NCI-H2107 treated with DMSO at 0.1 percent for 48 hours (cell line): Measurements from ENCODE around the gene KCND3.

Experiments used
- DNase-seq: peaks from one replicate; lab custom pipeline; 2025; ENCODE audit not compliant: unreplicated experiment; lab: John Stamatoyannopoulos, UW

The KCND3 gene

DNA sequence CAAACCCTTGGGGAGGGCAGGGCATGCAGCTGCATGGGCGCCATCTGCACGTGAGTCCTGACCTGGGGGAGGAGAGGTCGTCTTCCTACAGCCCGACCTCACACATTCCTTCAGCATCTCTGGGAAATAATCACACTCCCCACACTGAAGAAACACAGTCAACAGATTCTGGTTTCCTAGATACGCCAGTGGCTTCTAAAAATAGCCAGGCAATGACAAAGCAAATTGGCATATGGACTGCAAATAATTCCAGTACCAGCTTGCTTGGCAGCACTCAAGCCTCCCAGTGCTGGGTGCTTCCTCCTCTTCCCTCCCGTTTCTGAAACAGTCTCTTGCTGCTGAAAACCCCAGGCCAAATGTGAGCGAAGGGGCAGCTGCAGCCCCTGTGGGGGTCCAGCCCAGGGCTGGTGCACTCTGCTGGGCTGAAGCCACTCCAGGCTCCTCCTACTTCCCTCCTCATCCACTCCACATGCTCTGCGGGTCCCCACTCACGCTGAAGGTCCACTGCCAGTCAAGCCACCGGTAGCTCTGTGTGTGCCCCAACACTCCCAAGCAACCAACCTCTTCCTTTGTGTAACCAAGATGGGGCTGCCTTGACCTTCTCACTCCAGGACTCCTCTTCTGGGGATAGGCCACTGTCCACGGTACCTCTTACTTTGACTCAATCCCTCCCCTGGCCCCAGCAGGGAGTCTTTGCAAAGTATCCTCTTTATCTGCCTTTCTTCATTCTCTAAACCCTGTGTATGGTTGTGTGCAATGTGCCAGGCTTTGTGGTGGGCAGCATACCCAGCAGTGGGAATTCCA lies 69.0 kb downstream of the KCND3 start:
- DNase-seq, result peak; percentile 58

DNA sequence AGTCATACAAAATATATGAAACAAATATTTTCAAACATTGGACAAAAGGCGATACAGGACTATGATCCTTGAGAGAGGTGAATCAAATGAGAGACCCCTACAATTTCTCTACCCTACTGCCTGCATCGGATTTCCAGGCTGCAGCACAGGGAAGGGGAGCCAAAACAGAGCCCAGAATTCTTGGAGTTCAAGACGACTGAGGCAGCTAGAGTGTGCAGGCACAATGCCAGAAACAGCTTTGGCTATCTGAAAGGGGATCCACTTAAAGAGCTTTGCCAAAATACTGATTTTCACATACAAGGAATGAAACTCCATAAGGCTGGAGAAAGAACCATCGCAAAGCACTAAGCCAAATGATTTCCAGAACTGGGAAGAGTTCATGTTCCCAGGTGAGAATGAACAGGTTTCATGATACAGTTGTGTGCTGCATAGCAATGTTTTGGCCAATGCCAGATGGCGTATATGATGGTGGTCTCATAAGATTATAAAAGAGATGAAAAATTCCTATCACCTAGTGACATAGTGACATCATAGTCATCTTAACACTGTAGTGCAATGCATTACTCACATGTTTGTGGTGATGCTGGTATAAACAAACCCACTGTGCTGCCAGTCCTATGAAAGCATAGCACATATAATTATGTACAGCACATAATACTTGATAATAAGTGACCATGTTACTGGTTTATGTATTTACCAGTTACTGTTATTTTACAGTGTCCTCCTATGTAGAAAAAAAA lies 77.5 kb downstream of the KCND3 start:
- no peak for DNase-seq

- no peak for DNase-seq
Measured at GRCh38 chr1:111911061-111911460, 78.4 kb downstream of the KCND3 start.

DNA sequence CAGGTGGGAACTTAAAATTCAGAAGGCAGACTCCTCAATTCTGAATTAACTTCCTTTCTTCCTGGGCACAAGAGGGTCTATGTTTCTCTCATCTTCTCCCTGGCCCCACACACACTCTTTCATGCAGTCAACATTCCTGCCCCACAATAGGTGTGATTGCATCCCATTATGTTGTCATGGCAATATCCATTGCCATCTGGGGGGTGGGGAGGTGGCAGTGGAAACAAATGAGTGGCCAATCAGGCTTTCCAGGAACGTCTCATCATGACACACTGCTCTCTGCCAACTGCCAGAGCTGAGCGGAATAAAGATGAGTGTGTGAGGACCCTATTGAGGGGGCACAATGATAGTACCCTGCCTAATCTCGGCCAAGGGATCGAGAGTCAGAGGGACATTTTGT lies 80.4 kb downstream of the KCND3 start:
- no peak for DNase-seq

DNA sequence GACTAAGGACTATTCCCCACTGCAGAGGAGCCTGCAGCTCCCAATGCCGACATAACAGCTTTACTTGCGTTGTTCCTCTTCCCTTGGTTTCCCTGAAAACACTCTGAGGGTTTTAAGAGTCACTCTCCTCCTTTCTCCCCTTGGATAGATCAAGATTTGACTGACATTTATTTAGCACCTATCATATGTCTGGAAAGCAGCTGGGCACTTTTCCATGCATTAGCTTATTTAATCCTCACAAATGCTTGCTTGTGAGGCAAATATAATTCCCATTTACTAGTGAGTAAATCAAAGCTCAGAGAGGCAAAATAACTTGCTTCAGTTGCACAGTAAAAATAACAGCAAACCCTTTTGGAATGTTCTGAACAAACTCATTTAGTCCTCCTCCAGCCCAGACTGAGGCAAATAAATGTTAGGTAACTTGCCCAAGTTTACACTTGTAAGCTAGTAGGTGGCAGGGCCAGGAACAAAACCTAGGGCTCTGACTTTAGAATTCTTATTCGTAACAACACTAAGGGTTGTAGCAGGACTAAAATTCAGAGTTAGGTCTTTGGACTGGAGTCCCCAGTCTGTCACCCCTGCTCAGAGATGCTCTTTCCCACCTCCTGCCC lies 81.4 kb downstream of the KCND3 start:
- DNase-seq, result no peak

DNA sequence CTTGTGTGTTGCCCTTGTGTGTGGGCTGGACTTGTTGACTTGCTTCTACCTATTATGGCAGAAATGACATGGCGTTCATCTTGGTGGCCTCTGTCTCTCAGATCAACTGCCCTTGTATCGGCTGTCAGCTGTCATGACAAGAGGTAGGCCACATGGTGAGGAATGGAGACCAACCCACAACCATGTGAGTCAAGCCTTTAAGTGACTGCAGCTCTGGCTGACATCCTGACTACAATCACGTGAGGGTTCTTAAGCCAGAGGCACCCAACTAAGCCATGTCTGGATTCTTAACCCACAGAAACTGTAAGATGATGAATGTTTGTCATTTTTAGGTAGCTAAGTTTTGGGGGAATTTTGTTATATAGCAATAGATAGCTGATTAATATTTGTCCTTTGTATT lies 82.1 kb downstream of the KCND3 start:
- DNase-seq, result no peak

DNA sequence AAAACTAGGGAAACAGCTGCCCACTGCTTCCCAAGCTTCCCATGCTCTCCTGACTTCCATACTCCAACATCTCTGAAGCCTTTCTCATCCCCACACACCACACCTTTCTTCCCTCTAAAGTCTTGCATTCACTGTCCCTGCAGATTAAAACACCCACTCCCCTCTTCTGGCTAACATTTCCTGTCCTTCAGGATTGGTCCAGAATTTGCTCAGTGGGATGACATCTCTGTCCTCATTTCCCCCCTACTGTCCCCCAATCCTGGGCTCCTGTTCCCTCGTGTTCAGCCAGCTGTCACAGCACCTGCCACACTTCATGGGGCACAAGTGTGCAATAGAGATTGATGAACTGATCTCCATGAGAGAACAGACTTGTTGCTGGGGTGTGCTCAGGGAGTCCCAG lies 82.7 kb downstream of the KCND3 start:
- no peak for DNase-seq

- DNase-seq, result no peak
Measured at GRCh38 chr1:111906111-111906510, 83.4 kb downstream of the KCND3 start.

GRCh38 chr1:111904478-111905218 lies 84.8 kb downstream of the KCND3 start:
- DNase-seq, result peak; percentile 78

- DNase-seq, result no peak
Measured at GRCh38 chr1:111903871-111904449, 85.5 kb downstream of the KCND3 start.

DNA sequence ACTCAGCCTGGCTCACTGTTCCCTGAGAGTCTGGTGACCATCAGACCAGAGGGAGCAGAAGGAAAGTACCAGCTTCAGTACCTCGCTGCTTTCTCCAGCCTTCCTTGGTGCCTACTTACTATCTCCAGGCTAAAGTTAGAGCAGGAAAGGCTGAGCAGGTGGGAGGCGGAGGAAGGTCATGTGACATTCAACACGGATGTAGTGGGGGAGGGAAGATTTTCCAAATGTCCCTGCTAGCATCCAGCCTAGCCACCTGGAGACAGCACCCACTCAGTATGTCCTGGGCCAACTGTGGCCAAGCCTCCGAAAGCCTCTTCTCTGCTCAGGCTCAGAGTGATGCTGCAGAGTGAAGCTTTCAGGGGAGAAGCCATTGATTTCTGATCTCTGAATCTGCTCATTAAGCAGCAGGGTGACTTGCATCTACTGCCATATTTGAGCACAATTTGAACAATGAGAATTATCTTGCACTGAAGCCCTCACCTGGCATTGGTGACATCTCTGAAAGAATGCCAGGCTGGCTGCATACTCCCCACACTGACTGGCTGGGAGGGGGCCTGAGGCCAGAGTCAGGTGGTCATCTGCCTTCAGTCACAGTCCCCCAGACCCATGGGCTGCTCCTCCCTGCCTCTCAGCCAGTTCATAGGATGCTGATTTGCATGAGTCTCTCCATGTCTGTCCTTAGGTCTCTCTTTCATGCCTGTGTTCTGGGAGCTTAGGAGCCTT lies 86.2 kb downstream of the KCND3 start:
- DNase-seq, result no peak

DNA sequence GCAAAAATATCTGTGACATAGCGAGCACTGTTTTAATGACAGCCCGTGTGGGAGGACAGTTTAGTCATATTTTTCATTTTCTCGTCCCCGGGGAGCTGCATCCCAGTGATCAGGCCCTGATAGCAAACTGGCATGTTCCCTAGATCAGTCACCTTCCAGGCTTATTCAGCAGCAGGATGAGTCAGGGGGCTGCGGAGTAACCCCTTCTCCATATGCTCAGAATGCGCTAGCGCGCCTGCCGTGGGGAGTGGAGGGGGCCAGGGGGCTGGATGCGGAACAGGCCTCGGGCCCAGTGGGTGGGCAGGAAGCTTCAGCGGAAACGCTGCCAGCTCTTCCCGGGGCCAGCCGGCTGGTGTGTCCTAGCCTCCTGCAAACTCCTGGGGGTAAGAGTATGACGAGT lies 94.0 kb downstream of the KCND3 start:
- no peak for DNase-seq

GRCh38 chr1:111895017-111895416 lies 94.5 kb downstream of the KCND3 start:
- no peak for DNase-seq

GRCh38 chr1:111894497-111894896 lies 95.0 kb downstream of the KCND3 start:
- DNase-seq, result no peak

- no peak for DNase-seq
Measured at GRCh38 chr1:111891566-111891965, 97.9 kb downstream of the KCND3 start.

GRCh38 chr1:111888740-111889376 lies 100.6 kb downstream of the KCND3 start:
- DNase-seq, result no peak

DNA sequence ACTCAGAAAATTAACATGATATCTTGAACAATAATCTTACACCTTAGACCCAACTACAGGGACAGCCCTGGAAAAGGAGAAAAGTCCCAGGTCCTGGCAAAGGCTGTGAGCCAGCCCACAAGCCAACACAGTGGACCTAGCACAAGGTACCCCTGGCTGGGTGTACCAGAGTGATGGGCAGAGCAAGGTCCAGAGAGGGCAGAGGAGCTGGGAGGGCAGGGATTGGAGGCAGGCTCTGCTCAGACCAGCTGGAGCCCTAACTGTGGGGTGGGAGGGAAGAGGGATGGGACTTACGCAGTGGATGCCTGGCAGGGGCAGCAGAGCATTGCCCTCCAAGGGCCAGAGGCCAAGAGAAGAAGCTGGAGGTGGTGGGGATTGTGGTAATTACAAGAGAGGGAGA lies 101.6 kb downstream of the KCND3 start:
- no peak for DNase-seq

DNA sequence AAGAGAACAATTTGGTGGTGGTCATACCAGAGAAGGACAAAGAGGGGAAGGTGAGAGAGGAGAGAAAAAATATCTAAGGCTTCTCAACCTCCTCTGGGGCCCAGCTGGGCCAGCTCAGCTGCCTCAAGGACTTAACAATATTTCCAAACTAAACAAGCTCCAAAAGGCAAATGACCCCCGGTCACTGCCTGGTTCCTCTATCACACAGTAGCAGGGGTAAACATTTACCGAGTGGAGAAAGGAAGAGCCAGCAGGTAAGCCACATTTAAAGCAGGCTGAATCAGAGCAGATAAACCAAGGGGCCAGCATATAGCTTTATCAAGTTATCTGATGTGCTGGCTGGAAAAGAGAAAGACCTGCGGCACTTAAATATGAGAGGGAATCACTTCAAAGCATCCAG lies 102.1 kb downstream of the KCND3 start:
- DNase-seq, result no peak

DNA sequence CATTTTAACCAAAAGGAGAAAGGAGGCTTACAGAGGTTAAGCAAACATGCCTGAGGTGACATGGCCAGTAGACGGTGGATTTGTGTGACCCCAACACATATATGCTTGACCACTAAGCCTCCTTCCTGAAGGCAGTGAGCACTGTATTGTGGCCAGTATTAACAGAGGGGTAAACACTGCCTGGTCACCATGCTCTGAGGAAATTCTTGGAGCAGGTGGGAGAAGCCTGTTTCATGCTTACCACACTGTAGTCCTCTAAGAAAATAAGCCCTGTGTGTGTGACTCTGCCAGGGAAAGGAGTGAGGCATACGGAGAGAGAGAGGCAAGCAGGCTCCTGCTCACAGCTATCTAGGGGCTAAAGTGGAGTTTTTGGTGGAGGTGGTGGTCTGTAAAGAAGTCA lies 102.7 kb downstream of the KCND3 start:
- no peak for DNase-seq
